Stimulated activated memory B cell treated with anti-CD40 and anti-IgM and Interleukin-4, amounts not matched to agents 10 μg/mL and 1 μg/mL and 100 μg/mL, for 72 hours (primary cell): Measurements from ENCODE around the gene VEPH1.

Experiments used
- ATAC-seq: fragments of 150-1000 bp; cut with Tn5 transposase; 2 replicates; pipeline ENCODE4 v1.10.0; 2021
- H3K27ac Mint-ChIP-seq: one replicate; pipeline ENCODE4 v1.8.0; 2022; ENCODE audit warnings: mild to moderate bottlenecking, mixed read lengths
- H3K27me3 Mint-ChIP-seq: one replicate; pipeline ENCODE4 v1.8.0; 2022; ENCODE audit warnings: mixed read lengths
- H3K36me3 Mint-ChIP-seq: one replicate; pipeline ENCODE4 v1.8.0; 2022; ENCODE audit warnings: mixed read lengths
- H3K4me1 Mint-ChIP-seq: one replicate; pipeline ENCODE4 v1.8.0; 2022; ENCODE audit warnings: mixed read lengths
- H3K4me3 Mint-ChIP-seq: one replicate; pipeline ENCODE4 v1.8.0; 2022; ENCODE audit warnings: mild to moderate bottlenecking, moderate library complexity, mixed read lengths
- H3K9me3 Mint-ChIP-seq: one replicate; pipeline ENCODE4 v1.8.0; 2022; ENCODE audit warnings: mixed read lengths

Gene VEPH1

DNA sequence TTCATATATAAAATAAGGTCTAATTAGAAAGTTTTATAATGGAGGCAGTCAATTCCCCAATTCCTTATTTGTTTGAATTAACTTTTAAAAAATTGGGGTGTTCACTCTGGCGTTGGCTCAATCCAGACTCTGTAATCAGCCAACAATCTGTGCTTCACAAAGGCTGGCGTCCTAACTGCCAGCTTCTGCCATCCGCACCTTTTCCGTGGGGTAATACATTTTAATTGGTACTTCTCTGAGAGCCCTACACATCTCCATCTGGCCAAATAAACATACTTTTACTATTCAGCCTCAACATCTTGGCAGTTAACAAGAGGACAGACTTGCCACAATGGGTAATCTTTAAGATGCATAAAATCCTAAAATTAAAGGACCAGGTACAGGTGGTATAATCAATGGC lies 218.1 kb downstream of the VEPH1 start:
- Mint-ChIP-seq H3K27me3 (no peaks in the 10 kb centered on the region), H3K4me3 (no peak overlapping the region), H3K27ac (no peak overlapping the region), H3K36me3 (no peaks in the 10 kb centered on the region), H3K4me1 (no peaks in the 10 kb centered on the region), H3K9me3 (no peaks in the 10 kb centered on the region)
- no peak for ATAC-seq

GRCh38 chr3:157284688-157285087 lies 218.5 kb downstream of the VEPH1 start:
- H3K4me3 Mint-ChIP-seq = no peak overlapping the region
- H3K9me3 Mint-ChIP-seq = no peaks in the 10 kb centered on the region
- H3K4me1 Mint-ChIP-seq = no peaks in the 10 kb centered on the region
- H3K27me3 Mint-ChIP-seq = no peaks in the 10 kb centered on the region
- no peak overlapping the region for H3K27ac Mint-ChIP-seq
- no peaks in the 10 kb centered on the region for H3K36me3 Mint-ChIP-seq
- no peak for ATAC-seq

GRCh38 chr3:157282261-157283191 lies 220.7 kb downstream of the VEPH1 start:
- H3K4me3 Mint-ChIP-seq = no peak overlapping the region
- no peaks in the 10 kb centered on the region for H3K27me3 Mint-ChIP-seq
- no peak overlapping the region for H3K27ac Mint-ChIP-seq
- H3K9me3 Mint-ChIP-seq = no peaks in the 10 kb centered on the region
- H3K4me1 Mint-ChIP-seq = no peaks in the 10 kb centered on the region
- no peaks in the 10 kb centered on the region for H3K36me3 Mint-ChIP-seq
- no peak for ATAC-seq

GRCh38 chr3:157280786-157281185 lies 222.4 kb downstream of the VEPH1 start:
- Mint-ChIP-seq H3K4me1 (no peaks in the 10 kb centered on the region), H3K27ac (no peak overlapping the region), H3K4me3 (no peak overlapping the region), H3K36me3 (no peaks in the 10 kb centered on the region), H3K9me3 (no peaks in the 10 kb centered on the region), H3K27me3 (no peaks in the 10 kb centered on the region)
- no peak for ATAC-seq

DNA sequence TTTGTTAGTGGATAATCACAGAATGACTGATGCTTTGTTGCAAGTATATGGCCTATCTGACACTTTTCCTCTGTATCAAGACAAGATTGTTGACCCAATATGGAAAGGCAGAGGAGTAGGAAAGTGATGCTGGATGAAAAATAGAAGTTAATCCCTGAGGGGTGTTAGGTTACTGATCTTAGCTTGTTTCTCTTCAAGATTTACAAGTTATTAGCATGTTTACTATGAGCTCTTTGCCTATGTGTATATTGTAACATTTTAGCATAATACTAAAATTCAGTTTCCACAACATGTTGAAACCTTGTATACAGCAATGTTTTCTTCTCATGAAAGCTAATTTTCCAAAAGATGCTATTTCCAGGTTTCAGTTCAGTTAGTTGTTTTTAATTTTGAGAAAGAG lies 222.9 kb downstream of the VEPH1 start:
- Mint-ChIP-seq H3K4me3 (no peak overlapping the region), H3K27me3 (no peaks in the 10 kb centered on the region), H3K36me3 (no peaks in the 10 kb centered on the region), H3K27ac (no peak overlapping the region), H3K4me1 (no peaks in the 10 kb centered on the region), H3K9me3 (no peaks in the 10 kb centered on the region)
- no peak for ATAC-seq

DNA sequence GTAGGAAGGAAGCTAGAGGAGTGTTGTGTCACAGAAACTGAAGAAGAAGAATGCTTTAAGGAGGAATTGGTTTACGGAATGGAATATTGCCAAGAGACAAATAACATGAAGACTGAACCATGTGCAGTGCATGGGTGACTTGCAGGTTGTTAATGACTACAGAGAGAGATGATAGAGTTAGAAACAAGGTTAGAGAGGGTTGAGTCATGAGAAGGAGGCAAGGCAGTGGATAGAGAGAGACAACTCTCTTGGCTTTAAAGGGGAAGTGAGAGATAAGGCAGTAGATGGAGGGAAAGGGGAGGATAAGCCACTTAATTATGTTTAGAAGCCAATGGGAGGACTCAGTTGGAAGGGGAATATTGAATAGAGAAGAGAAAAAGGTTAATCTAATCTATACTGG lies 224.0 kb downstream of the VEPH1 start:
- ATAC-seq = no peak
- Mint-ChIP-seq H3K27me3 (no peaks in the 10 kb centered on the region), H3K36me3 (no peaks in the 10 kb centered on the region), H3K9me3 (no peaks in the 10 kb centered on the region), H3K27ac (no peak overlapping the region), H3K4me1 (no peaks in the 10 kb centered on the region), H3K4me3 (no peak overlapping the region)

DNA sequence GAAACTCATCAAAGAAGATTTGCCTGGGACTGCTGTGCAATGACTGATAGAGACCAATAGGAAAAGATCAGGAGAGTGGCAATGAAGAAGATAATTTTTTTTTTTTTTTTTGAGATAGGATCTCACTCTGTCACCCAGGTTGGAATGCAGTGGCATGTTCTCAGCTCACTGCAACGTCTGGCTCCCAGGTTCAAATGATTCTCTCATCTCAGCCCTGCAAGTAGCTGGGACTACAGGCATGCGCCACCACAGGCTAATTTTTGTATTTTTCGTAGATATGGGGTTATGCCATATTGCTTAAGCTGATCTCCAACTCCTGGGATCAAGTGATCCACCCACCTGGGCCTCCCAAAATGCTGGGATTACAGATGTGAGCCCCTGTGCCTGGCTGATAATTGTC lies 226.4 kb downstream of the VEPH1 start:
- no peaks in the 10 kb centered on the region for H3K9me3 Mint-ChIP-seq
- no peaks in the 10 kb centered on the region for H3K4me1 Mint-ChIP-seq
- no peak overlapping the region for H3K4me3 Mint-ChIP-seq
- H3K36me3 Mint-ChIP-seq = no peaks in the 10 kb centered on the region
- no peaks in the 10 kb centered on the region for H3K27me3 Mint-ChIP-seq
- no peak overlapping the region for H3K27ac Mint-ChIP-seq
- no peak for ATAC-seq

GRCh38 chr3:157275832-157276231 lies 227.4 kb downstream of the VEPH1 start:
- ATAC-seq = no peak
- Mint-ChIP-seq H3K36me3 (no peaks in the 10 kb centered on the region), H3K4me3 (no peak overlapping the region), H3K27me3 (no peaks in the 10 kb centered on the region), H3K4me1 (no peaks in the 10 kb centered on the region), H3K27ac (no peak overlapping the region), H3K9me3 (no peaks in the 10 kb centered on the region)

GRCh38 chr3:157274644-157275137 lies 228.5 kb downstream of the VEPH1 start:
- no peak overlapping the region for H3K4me3 Mint-ChIP-seq
- H3K4me1 Mint-ChIP-seq = no peaks in the 10 kb centered on the region
- no peak overlapping the region for H3K27ac Mint-ChIP-seq
- H3K9me3 Mint-ChIP-seq = no peaks in the 10 kb centered on the region
- H3K27me3 Mint-ChIP-seq = no peaks in the 10 kb centered on the region
- no peaks in the 10 kb centered on the region for H3K36me3 Mint-ChIP-seq
- ATAC-seq = no peak

DNA sequence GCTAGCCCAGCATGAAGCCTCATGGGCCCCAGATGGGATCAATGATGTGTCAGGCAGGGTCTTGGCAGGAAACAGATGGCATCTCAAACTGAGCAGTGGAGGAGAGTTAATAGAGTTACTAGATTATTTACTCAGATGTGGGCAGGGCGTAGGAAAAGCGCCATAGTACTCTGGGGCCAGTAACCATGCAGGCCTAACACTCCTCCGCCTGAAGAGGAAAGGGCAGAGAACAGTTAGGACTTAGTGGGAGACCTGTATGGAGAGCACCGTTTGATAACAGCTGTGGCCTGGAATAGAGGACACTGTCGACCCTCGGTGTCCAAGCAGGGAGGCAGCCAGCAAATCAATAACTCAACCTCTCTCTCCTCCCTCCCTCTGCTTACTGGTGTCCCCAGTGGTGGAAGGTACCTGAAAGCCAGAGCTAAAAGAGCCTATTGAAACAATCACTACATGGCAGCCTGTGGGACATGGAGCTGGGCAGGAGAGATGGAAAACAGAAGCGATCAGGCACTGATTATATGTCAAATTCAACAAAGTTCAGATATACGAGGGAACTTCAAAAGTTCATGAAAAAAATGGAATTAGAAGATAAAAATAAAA lies 231.8 kb downstream of the VEPH1 start:
- H3K27ac Mint-ChIP-seq = no peak overlapping the region
- no peak for ATAC-seq
- H3K4me3 Mint-ChIP-seq = no peak overlapping the region
- H3K27me3 Mint-ChIP-seq = no peaks in the 10 kb centered on the region
- no peaks in the 10 kb centered on the region for H3K4me1 Mint-ChIP-seq
- H3K9me3 Mint-ChIP-seq = no peaks in the 10 kb centered on the region
- H3K36me3 Mint-ChIP-seq = no peaks in the 10 kb centered on the region

GRCh38 chr3:157268026-157268425 lies 235.2 kb downstream of the VEPH1 start:
- H3K27ac Mint-ChIP-seq = no peak overlapping the region

GRCh38 chr3:157265931-157266330 lies 237.3 kb downstream of the VEPH1 start:
- Mint-ChIP-seq H3K27me3 (no peaks in the 10 kb centered on the region), H3K9me3 (no peaks in the 10 kb centered on the region), H3K27ac (no peak overlapping the region), H3K4me3 (no peak overlapping the region), H3K36me3 (no peaks in the 10 kb centered on the region), H3K4me1 (no peaks in the 10 kb centered on the region)
- no peak for ATAC-seq

More at GRCh38 chr3:157268026-157268425, 235.2 kb downstream of the VEPH1 start:
- Mint-ChIP-seq H3K4me3 (no peak overlapping the region), H3K36me3 (no peaks in the 10 kb centered on the region), H3K27me3 (no peaks in the 10 kb centered on the region), H3K4me1 (no peaks in the 10 kb centered on the region), H3K9me3 (no peaks in the 10 kb centered on the region)
- ATAC-seq = no peak

DNA sequence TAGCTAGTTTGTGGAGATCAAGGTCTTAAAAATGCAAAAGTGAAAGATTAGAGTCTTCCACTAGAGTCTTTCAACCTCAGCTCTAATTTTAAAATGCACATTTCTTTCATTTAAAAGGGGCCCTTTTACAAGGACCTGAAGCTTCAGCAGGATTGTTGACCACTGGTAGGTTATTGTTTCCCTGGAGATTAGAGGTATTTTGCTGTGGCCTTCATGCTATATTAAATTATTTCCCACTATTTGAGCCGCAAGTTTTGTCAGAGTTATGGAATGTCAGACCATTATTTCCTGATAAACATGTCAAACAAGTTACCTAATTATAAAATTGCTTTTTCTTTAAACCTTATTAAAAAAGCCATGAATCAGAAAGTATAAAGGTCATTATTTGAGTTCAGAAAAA lies 240.2 kb downstream of the VEPH1 start:
- no peaks in the 10 kb centered on the region for H3K9me3 Mint-ChIP-seq
- no peaks in the 10 kb centered on the region for H3K36me3 Mint-ChIP-seq
- no peaks in the 10 kb centered on the region for H3K27me3 Mint-ChIP-seq
- no peak overlapping the region for H3K4me3 Mint-ChIP-seq
- H3K27ac Mint-ChIP-seq = no peak overlapping the region
- ATAC-seq = no peak
- no peaks in the 10 kb centered on the region for H3K4me1 Mint-ChIP-seq

GRCh38 chr3:157261000-157261399 lies 242.2 kb downstream of the VEPH1 start:
- Mint-ChIP-seq H3K4me1 (no peaks in the 10 kb centered on the region), H3K9me3 (no peaks in the 10 kb centered on the region), H3K27ac (no peak overlapping the region), H3K36me3 (no peaks in the 10 kb centered on the region), H3K27me3 (no peaks in the 10 kb centered on the region), H3K4me3 (no peak overlapping the region)
- ATAC-seq = no peak

GRCh38 chr3:157259825-157260224 lies 243.4 kb downstream of the VEPH1 start:
- Mint-ChIP-seq H3K27ac (no peak overlapping the region), H3K4me1 (no peaks in the 10 kb centered on the region), H3K36me3 (no peaks in the 10 kb centered on the region), H3K9me3 (no peaks in the 10 kb centered on the region), H3K4me3 (no peak overlapping the region), H3K27me3 (no peaks in the 10 kb centered on the region)
- ATAC-seq = no peak

- ATAC-seq = no peak
- H3K27me3 Mint-ChIP-seq = no peaks in the 10 kb centered on the region
- H3K36me3 Mint-ChIP-seq = no peaks in the 10 kb centered on the region
- H3K4me3 Mint-ChIP-seq = no peak overlapping the region
- H3K9me3 Mint-ChIP-seq = no peaks in the 10 kb centered on the region
- H3K27ac Mint-ChIP-seq = no peak overlapping the region
- H3K4me1 Mint-ChIP-seq = no peaks in the 10 kb centered on the region
Measured at GRCh38 chr3:157257101-157257500, 246.1 kb downstream of the VEPH1 start.
